Measurements from ENCODE around the gene MORC4.
"Not testable (repeated sequence)": the region's sequence is repeated elsewhere in the genome, so short reads cannot be mapped to it uniquely, and the experiment has no call there.

The MORC4 gene

DNA sequence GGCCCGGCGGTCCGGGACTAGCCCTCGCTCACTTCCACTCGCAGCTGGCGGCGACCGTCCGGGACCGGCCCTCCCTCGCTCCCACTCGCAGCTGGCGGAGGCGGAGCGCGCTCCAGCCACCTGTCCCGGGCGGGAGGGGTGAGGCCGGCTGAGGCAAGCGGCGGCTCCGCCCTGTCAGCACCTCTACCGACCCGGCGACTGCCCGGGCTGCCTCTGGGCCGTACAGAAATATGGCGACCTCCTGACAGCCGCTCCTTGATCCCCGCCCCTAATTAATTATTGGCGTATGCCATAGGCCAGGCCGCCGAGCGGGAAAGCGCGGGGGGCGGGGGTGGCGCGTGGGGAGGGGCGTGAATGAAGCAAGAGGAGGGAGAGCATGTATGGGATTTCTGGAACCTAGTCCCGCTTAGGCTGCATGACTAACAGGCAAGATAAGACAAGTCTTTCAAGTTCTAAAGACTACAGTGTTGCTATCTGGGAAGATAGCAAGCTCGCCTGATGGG lies at the start of gene MORC4:
Gene MORC4 (minus strand): TSS at position 200 of the 503 bp plus-strand sequence. CDS start 243 bp downstream, outside the sequence.
- peak; percentile 62 for DNase-seq (ENCODE audit: low read depth)

DNA sequence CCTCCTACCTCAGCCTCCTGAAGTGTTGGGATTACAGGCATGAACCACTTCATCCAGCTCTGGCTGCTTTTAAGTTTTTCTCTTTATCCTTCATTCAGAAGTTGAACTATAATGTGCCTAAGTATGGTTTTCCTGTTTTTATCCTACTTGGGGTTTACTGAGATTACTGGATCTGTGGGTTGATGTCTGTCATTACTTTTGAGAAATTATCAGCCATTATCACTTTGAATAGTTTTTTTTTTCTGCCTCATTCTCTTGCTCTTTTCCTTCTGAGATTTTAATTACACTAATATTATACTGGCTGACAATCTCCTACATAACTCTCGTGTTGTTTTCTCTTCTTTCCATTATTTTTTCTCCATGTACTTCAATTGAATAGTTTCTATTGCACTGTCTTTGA lies 47.6 kb upstream of the MORC4 start:
- DNase-seq (ENCODE audit: low read depth), result no peak

DNA sequence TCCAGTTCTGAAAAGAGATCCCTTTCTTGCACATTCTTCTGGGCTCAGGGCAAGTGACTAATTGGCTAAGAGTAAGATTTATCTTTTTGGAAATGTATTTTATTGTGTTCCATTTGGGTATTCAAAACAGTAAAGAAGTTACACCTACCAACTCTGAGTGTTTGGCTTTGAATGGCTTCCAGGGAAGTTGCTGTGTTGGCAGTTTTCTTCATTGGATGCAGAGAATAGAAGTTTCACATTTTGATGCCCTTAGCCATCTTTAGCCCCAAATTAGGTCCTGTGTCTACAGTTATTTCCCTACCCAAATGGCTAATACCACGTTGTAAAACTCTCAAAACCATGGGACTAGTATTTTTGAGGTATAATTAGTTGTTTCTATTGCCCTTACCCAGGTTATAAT lies 29.7 kb upstream of the MORC4 start:
- DNase-seq (ENCODE audit: low read depth), result no peak

DNA sequence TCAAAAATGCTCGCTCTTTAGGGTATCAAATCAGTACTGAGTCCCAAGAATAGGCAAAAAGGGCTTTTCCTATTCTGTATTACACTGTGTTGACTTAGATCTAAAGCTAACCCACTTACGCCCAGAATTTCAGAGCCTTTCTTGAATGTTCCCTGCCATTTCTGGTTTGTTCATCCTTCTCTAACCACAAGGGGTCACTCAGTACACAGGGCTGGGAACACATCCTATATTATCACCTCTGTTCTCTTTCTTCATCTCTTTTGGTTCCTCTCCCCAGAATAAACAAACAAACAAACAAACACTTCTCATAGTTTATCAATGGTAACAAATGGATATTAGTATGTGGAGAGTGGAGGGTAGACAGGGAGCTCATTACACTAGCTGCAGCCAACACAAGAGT lies 25.5 kb upstream of the MORC4 start:
- DNase-seq (ENCODE audit: low read depth), result no peak

DNA sequence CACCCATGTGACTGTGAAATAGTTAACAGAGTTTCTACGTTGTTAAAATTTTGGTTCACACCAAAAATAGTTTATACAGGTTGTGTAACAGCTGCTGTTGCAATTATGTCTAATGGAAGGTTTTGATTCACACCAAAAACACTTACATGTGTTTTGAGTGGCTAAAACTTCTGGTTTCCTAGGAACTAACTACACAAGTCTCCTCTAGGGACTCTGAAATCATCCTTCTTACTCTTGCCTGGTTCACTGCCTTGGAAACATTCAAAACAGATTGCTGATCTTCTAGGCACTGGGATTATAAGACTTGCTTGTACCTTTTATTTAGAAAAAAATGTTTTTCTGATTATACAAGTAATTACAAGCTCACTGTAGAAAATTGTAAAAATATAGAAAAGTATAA lies 14.9 kb upstream of the MORC4 start:
- DNase-seq (ENCODE audit: low read depth), result no peak

DNA sequence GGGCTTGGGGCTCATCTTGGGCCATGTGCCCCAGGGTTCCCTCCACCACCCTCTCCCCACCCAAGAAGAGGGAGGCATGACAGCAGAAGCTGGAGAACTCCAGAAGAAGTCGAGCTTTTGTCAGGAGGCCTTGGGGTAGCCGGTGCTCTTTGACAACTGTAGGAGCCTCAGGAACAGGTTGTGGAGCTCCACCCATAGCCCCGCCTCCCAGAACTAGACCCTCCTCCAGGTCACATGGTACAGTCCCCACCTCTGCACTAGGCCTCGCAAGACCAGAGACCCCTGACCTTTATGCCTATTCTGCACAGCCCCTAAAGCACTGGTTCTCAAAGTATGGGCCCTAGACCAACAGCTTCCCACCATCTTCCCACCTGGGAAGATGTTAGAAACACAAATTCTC lies 8.0 kb upstream of the MORC4 start:
- DNase-seq (ENCODE audit: low read depth), result no peak

DNA sequence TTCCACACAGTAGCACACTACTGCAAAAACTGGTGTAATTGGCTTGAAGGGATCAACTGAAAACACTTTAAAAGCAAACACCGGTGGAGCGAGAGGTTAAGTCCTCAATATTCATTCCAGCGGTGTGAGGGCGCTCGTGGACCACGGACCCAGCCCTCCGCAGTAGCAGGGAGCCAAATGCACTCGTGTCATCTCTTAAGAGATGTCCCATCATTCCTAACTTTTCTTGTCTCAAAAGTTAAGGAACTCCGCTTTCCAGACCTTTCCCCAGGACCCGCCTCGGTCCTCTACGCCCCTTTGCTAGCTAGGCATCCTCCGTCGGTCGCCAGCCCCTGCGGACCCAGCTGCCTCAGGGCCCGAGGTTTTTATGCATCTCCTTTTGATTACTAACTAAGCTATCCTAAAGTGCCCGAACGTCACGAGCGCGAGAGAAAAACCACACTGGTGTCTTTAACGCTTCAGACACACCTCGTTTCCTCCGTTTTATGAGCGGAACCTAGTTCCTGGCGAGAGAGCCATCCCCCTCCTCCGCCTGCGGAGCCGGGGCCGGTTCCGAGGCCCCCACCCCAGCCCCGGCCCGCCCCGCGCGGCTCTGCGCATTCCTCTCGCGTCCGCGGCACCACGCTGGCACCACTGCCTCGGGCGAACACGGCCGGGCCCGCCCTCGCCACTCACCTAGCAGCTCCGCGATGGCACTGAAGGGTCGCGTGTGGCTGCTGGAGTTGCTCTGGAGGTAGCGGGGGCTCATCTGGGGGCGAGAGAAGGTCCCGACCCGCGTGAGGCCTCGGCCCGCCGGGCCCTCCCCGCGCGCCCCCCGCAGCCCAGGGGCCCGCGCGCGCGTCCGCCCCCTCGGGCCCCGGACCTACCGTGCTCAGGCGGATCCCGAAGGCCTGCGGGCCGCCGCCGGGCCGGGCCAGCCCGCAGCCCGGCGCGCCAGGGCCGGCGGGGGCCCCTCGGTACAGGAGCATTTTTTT lies 723 bp downstream of the MORC4 start:
- peak; percentile 27 for DNase-seq (ENCODE audit: low read depth)

DNA sequence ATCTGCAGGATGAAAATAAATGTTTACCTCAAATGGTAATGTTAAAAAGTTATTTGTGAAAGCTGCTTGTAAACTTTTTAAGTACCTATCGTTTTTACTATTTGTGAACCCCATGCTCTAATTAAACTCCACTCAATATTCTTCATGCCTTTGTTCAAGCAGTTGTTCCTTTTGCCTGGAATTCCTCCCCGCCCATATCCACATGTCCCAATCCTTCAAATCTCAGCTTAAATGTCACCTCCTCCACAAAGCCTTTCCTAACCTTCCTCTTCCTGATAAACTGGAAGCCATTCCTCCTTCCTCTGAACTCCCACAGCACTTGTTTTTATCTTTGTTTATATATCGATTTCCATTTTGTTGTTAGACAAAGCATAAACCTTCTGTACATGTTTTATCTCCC lies 2.4 kb downstream of the MORC4 start:
- DNase-seq (ENCODE audit: low read depth), result no peak

DNA sequence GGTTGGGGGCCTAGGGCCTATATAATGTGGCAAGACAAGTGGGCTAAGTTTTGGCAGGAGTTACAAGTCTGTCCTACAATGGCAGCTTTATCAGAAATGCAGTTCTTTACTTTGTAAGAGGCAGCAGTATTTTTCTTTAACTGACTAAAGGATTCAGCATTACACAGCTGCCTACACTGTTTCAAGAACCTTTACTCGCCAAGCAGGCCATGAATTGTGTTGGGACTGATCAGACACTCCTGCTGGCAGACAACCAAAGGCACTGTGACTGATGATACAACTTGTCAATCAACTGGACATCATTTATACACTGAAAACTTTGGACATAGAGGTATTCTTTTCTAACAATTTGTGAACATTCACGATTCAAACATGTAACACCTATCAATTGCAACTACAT lies 4.3 kb downstream of the MORC4 start:
- no peak for DNase-seq (ENCODE audit: low read depth)

DNA sequence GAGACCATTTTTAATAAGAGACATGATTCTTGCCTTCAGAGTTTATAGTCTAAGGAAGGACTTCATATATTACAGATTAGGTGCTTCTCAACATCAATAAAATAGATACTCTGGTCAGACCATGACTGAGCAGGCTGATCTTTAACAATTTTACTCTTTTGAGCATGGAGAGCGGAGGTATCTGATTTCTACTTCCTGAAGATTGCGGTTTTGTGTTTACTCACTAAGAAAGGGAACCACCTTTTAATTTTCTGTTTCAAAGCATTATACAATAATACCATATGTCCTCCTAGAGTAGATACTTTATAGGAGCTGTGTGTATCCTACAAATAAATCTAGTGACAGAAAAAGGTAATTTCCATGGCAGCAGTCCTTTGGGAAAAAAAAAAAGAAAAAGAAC lies 12.5 kb downstream of the MORC4 start:
- no peak for DNase-seq (ENCODE audit: low read depth)

DNA sequence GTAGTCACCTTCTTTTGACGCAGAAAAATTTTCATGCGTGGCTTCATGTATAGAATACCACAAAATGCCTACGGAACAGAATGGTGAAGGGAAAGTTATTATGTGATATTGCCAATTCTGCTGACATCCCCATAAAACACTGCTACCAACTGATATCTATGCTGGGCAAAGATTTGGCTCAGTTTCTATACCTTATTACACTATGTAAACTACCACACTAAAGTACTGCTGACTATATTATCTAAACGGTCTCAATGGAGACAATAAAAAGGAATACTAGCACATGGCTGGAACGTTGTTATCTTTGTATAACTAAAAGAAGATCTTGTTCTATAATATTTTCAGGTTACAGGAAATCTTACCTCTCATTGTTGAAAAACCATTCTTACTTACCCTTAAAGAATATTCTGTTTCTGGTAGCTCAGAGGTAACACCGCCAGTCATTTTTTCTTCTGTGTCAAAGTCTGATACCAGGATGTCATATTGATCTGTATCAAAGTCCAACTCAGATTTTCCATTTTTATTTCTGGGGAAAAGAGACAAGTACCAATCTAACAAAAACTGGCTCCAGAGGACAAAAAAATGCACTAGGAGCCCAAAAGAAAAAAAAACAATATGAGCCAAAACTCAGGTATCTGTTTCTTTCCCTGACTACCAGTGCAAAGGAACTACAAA lies 18.9 kb downstream of the MORC4 start:
- no peak for DNase-seq (ENCODE audit: low read depth)

DNA sequence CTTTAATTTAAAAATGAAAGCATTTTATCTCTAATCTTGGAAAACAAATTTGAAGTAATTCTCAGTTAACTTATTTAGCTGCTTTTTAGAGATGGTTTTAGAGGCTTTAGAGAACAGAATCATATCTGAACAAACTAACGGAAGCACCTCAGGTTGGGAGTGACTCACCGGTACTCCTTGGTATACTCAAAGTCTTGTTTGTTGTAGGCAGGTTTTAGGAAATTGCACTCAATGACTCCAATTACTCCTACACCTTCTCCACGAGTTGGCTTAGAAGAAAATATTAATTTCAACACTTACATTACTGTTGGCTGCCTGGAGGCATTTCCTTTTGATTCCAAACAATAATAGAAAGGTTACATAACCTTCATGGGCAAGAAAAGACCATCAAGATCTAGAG lies 23.6 kb downstream of the MORC4 start:
- DNase-seq (ENCODE audit: low read depth), result no peak

DNA sequence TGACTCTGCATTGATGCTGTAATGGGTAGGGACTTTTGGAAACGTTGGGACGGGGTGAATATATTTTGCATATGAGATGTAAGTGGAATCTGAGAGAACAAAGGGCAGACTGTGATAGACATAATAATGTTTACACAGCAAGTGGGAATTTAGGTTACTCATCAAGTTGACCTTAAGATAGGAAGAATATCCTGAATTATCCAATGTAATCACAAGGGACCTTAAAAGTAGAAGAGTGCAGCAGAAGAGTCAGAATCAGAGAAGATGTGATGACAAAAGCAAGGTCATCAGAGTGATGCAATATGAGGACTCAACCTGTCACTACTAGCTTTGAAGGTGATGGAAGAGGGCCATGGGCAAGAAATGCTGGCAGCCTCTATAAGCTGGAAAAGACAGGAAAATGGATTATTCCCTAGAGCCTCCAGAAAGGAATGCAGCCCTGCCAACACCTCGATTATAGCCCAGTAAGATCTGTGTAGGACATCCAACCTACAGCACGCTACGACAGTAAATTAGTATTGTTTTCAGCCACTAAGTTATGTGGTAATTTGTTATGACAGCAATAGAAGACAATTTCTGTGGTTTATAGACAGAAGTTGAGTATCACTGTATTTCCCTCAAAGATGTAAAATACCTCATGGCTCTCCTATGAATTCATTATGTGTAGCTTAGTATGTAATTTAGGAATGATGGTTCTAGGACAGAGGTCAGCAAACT lies 26.4 kb downstream of the MORC4 start:
- no peak for DNase-seq (ENCODE audit: low read depth)

DNA sequence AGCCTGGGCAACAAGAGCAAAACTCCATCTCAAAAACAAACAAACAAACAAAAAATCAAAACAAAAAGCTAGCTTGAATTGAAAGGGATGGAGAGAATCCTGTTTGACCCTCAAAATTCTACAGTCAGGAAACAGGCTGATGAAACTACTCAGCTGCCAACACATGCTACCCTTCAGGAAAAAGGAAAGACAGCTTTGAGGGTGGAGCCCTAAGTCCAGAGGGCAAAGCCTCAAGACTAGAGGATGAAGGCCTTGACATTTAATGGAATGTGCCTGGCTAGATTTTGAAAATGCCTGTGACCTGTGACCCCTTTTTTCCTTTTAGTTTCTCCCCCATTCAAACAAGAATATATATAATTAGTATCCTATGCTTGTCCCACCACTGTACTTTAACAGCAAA lies 27.1 kb downstream of the MORC4 start:
- DNase-seq (ENCODE audit: low read depth), result no peak

DNA sequence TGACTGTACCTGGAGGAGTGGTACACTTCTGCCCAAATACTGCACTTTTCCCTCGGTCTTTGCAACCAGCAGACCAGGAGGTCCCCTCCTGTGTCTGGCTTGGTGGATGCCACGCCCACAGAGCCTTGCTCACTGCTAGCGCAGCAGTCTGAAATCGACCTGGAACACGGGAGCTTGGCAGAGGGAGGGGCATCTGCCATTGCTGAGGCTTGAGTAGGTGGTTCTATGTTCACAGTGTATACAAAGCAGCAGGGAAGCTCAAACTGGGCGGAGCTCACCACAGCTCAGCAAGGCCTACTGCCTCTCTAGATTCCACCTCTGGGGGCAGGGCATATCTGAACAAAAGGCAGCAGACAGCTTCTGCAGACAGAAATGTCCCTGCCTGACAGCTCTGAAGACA lies 33.5 kb downstream of the MORC4 start:
- DNase-seq (ENCODE audit: low read depth), result not testable (repeated sequence)

DNA sequence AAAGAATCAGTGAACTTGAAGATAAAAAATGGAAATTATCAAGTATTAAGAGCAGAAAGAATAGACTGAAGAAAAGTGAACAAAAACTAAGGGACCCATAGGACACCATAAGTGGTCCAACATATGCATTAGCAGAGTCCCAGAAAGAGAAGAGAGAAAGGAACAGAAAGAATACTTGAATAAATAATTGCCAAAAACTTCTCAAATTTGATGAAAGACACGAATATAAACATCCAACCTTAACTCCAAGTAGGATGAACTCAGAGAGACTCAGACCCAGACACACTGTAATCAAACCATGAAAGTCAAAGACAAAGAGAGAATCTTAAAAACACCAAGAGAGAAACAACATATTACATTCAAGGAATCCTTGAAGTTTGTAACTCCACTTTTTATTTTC lies 35.7 kb downstream of the MORC4 start:
- DNase-seq (ENCODE audit: low read depth), result no peak

DNA sequence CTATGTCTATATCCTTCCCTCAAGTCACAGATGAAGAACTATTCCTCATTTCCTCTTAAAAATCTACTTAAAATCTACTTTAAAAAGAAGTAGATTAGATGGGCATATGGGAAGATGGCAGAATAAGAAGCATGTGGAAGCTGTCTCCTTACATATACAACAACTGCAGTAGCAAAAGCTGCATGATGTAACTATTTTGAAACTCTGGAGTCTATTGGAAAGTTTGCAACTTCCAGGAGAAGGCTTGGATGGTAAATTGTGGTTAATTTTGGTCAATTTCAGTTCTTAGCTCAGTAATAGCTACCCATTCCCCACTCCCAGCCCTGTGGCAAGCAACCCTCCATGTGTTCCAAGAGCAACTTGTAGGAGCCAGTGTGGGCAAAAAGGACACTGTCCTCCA lies 36.9 kb downstream of the MORC4 start:
- no peak for DNase-seq (ENCODE audit: low read depth)

DNA sequence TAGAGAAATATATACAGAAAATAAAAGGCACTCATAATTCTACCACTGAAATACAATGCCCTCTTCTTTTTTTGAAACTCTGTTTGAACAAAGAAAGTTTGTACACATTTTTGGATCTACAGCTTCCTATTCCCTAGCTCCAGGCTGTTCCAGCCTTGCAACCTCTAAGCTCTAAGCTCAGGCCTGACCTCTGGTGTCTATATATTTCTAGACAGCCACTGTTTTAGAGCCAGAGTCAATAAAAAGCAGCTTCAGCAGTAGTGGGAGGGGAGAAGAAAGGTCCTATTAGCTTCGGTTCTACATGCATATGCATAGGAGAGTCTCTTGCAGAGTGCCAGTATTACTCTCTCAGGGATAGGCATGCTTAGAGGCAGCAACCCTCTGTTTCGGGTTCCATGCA lies 40.1 kb downstream of the MORC4 start:
- no peak for DNase-seq (ENCODE audit: low read depth)

DNA sequence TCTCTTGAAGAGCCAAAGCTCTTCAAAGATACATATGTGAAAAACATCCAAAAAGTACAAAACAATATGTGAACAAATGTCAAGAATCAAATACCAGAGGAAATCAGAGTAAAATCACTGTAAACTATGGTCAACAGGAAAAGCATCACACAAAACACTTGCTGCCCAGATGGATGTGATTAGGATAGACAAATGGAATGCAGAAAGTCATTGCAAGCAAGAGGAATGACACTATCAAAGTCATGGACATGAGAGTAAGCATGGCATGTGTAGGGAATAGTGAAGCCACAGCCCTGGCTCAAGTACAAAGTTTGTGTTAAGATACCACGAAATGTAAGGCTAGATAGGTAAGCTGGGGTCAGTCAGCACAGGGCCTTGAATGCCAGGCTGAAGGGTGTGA lies 42.2 kb downstream of the MORC4 start:
- DNase-seq (ENCODE audit: low read depth), result no peak

DNA sequence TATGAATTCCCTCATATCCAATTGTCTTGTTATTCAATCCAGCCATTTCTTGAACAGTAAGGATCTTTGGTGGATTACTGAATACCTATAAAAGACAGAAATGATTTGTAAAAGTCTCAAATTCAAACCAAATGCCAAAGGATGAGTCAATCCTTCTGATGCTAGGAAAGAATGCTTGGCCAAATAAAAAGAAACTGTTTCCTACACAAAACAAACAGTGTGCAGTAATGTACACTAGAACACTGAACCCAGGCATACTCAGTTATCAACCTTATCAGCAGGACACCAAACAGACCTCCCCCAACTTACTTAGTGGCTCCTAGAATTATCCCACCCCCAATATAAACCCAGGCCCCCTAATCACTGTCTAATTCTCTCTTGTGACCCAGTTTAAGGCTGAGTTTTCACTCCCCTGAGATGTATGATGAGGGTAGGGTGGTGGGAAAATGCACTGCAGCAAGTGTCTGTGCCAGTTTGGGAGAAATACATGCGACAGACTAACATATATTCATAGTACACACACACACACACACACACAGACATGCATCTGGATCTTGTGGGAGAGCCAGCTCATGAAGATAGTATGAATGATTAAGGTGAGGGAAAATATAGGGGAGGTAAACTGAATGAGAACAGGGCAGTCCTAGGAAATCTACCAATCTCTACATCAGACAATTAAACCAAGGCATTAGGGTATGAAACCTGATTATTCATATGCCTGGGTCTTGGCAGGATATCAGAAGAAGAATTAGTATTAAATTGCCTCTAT lies 44.8 kb downstream of the MORC4 start:
- no peak for DNase-seq (ENCODE audit: low read depth)

DNA sequence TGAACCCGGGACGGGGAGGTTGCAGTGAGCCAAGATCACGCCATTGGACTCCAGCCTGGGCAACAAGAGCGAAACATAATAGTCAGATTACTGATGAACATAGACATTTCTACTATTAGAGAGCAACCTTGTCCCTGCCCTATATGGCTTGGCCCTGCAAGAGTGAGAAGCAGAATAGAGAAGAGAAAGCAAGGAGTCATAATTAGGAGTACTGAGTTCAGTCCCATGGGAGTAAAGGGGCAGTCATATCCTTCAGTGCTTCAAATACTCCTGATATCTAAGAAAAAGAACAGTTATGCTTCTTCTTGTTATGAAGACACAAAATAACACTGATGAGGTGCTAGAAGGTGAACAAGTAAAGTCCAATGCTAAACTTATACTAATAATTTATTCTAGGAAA lies 46.0 kb downstream of the MORC4 start:
- DNase-seq (ENCODE audit: low read depth), result no peak

DNA sequence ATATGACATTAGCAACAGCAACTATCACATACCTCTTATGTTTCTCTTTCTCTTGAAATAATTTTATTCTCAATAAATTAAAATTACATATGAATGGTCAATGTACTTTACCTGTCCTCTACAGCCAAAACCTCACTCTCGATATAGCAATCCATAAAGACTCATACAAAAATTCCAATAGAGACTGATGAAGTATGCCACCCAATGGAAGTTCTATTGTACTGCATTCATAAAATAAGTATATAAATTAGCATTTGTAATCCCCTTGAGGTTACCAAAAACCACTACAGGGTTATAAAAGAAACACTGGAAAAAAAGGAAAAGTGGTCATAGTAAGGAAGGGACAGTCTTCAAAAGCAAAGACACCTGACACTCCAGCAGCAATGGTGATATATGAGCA lies 47.0 kb downstream of the MORC4 start:
- no peak for DNase-seq (ENCODE audit: low read depth)
